ENCODE measurements around the gene SUGCT. TPM values are rescaled to one million over a fixed set of nuclear protein-coding genes. Genes with fewer than 3 reads are reported as not detected.

SUGCT gene
- total RNA-seq, 3 donors from 2014 or later (not counting 1 experiment from before 2014, with no cell fraction given): 0.40 to 0.59 TPM; not detected in 1

- no peak overlapping the region for H3K27ac Mint-ChIP-seq
- ATAC-seq (no peak), DNase-seq (no peak)
- no peaks in the 10 kb centered on the region for H3K9me3 Mint-ChIP-seq
- peaks cover 0 to 5% of the 10 kb centered on the region in 2 donors for H3K27me3 Mint-ChIP-seq (ENCODE audit: low read depth in 2 of 2)
- no peak overlapping the region for H3K27ac ChIP-seq (ENCODE audit: low read length)
- no peaks in the 10 kb centered on the region for H3K27me3 ChIP-seq (ENCODE audit: control insufficient read depth, insufficient read depth, low read length)
- intact Hi-C loops (cut with micrococcal nuclease): no loop called here
- H3K4me1 Mint-ChIP-seq: no peaks in the 10 kb centered on the region
- no peaks in the 10 kb centered on the region for H3K36me3 Mint-ChIP-seq
- H3K4me3 Mint-ChIP-seq: no peak overlapping the region
- no peaks in the 10 kb centered on the region for H3K9me3 ChIP-seq (ENCODE audit: control insufficient read depth, insufficient read depth, low read length)
- TF ChIP-seq CTCF (IDR thresholded peaks at IDR 0.05): no peak
- no peaks in the 10 kb centered on the region for H3K36me3 ChIP-seq (ENCODE audit: control insufficient read depth, insufficient read depth, low read length)
- WGBS (ENCODE audit: insufficient coverage): 91% methylated on average over 2 of the region's 4 CpGs
- no peak overlapping the region for H3K4me3 ChIP-seq (ENCODE audit: low read length)
- no peaks in the 10 kb centered on the region for H3K4me1 ChIP-seq (ENCODE audit: control insufficient read depth, insufficient read depth, low read length)
Measured at GRCh38 chr7:40182452-40182851, 47.6 kb downstream of the SUGCT start.

- Histone ChIP-seq H3K27ac (ENCODE audit: low read length) (no peak overlapping the region), H3K36me3 (ENCODE audit: control insufficient read depth, insufficient read depth, low read length) (no peaks in the 10 kb centered on the region), H3K4me3 (ENCODE audit: low read length) (no peak overlapping the region), H3K27me3 (ENCODE audit: control insufficient read depth, insufficient read depth, low read length) (no peaks in the 10 kb centered on the region), H3K9me3 (ENCODE audit: control insufficient read depth, insufficient read depth, low read length) (no peaks in the 10 kb centered on the region), H3K4me1 (ENCODE audit: control insufficient read depth, insufficient read depth, low read length) (no peaks in the 10 kb centered on the region)
- WGBS (ENCODE audit: insufficient coverage): 100% methylated on average over 1 of the region's 1 CpG
- H3K9me3 Mint-ChIP-seq: no peaks in the 10 kb centered on the region
- no peak overlapping the region for H3K27ac Mint-ChIP-seq
- ATAC-seq (no peak), DNase-seq (no peak)
- no peak for TF ChIP-seq CTCF (IDR thresholded peaks at IDR 0.05)
- intact Hi-C loops (cut with micrococcal nuclease): no loop called here
- no peaks in the 10 kb centered on the region for H3K4me1 Mint-ChIP-seq
- H3K4me3 Mint-ChIP-seq: no peak overlapping the region
- peaks cover 0 to 2% of the 10 kb centered on the region in 2 donors for H3K27me3 Mint-ChIP-seq (ENCODE audit: low read depth in 2 of 2)
- H3K36me3 Mint-ChIP-seq: no peaks in the 10 kb centered on the region
Measured at GRCh38 chr7:40186586-40186985, 51.8 kb downstream of the SUGCT start.

GRCh38 chr7:40192036-40192435, 57.2 kb downstream of the SUGCT start:
- ATAC-seq (no peak), DNase-seq (no peak)
- Mint-ChIP-seq H3K9me3 (no peaks in the 10 kb centered on the region), H3K27me3 (ENCODE audit: low read depth in 2 of 2) (no peaks in the 10 kb centered on the region), H3K36me3 (no peaks in the 10 kb centered on the region), H3K27ac (no peak overlapping the region), H3K4me3 (no peak overlapping the region), H3K4me1 (no peaks in the 10 kb centered on the region)
- H3K36me3 ChIP-seq (ENCODE audit: control insufficient read depth, insufficient read depth, low read length): no peaks in the 10 kb centered on the region
- 80% methylated on average over 1 of the region's 2 CpGs for WGBS (ENCODE audit: insufficient coverage)
- no peak for TF ChIP-seq CTCF (IDR thresholded peaks at IDR 0.05)
- intact Hi-C loops (cut with micrococcal nuclease): no loop called here
- no peak overlapping the region for H3K4me3 ChIP-seq (ENCODE audit: low read length)
- no peaks in the 10 kb centered on the region for H3K4me1 ChIP-seq (ENCODE audit: control insufficient read depth, insufficient read depth, low read length)
- H3K27ac ChIP-seq (ENCODE audit: low read length): no peak overlapping the region
- H3K9me3 ChIP-seq (ENCODE audit: control insufficient read depth, insufficient read depth, low read length): no peaks in the 10 kb centered on the region
- no peaks in the 10 kb centered on the region for H3K27me3 ChIP-seq (ENCODE audit: control insufficient read depth, insufficient read depth, low read length)

GRCh38 chr7:40194745-40195144, 59.9 kb downstream of the SUGCT start:
- Mint-ChIP-seq H3K4me3 (no peak overlapping the region), H3K4me1 (no peaks in the 10 kb centered on the region), H3K27ac (no peak overlapping the region), H3K9me3 (no peaks in the 10 kb centered on the region), H3K27me3 (ENCODE audit: low read depth in 2 of 2) (no peaks in the 10 kb centered on the region), H3K36me3 (no peaks in the 10 kb centered on the region)
- H3K36me3 ChIP-seq (ENCODE audit: control insufficient read depth, insufficient read depth, low read length): no peaks in the 10 kb centered on the region
- no peak for TF ChIP-seq CTCF (IDR thresholded peaks at IDR 0.05)
- no peak for ATAC-seq
- no peak overlapping the region for H3K27ac ChIP-seq (ENCODE audit: low read length)
- no peaks in the 10 kb centered on the region for H3K4me1 ChIP-seq (ENCODE audit: control insufficient read depth, insufficient read depth, low read length)
- H3K4me3 ChIP-seq (ENCODE audit: low read length): no peak overlapping the region
- H3K27me3 ChIP-seq (ENCODE audit: control insufficient read depth, insufficient read depth, low read length): no peaks in the 10 kb centered on the region
- intact Hi-C loops (cut with micrococcal nuclease): no loop called here
- DNase-seq: no peak
- no peaks in the 10 kb centered on the region for H3K9me3 ChIP-seq (ENCODE audit: control insufficient read depth, insufficient read depth, low read length)
- WGBS (ENCODE audit: insufficient coverage): no CpG with 5 or more reads among the region's 1 CpG
